GM23338 (cell line): ENCODE data around the gene ARID3B.

Source experiments
- CREB1 ChIP-seq: fragments of 250-450 bp; sonication (Bioruptor Pico); IDR thresholded peaks from 2 replicates; pipeline ENCODE4 v1.5.0; 2020; ENCODE audit warnings: low read depth, mild to moderate bottlenecking, moderate library complexity
- CTCF ChIP-seq, 2 experiments: fragments of 200-600 bp in 1 of 2; sonication (generic) in 1 of 2; conservative IDR thresholded peaks; 2 replicates each; pipeline versions ENCODE4 v1.5.1 to v1.6.1; 2016 to 2017; ENCODE audit warnings: antibody characterized with exemption in 2 of 2, low read depth in 2 of 2, mild to moderate bottlenecking in 2 of 2, moderate library complexity in 1 of 2
- ETS1 ChIP-seq: IDR thresholded peaks from 2 replicates; pipeline ENCODE4 v1.6.1; 2016; ENCODE audit warnings: antibody characterized with exemption
- EZH2 ChIP-seq: fragments of 200-600 bp; sonication (generic); IDR thresholded peaks from one replicate; pipeline ENCODE4 v1.8.0; 2017; ENCODE audit warnings: antibody characterized with exemption, mild to moderate bottlenecking, low read depth; ENCODE audit not compliant: unreplicated experiment
- EZH2phosphoT487 ChIP-seq: fragments of 200-600 bp; sonication (generic); IDR thresholded peaks from one replicate; pipeline ENCODE4 v1.8.1; 2018; ENCODE audit warnings: antibody characterized with exemption; ENCODE audit not compliant: unreplicated experiment
- JUNB ChIP-seq: IDR thresholded peaks from one replicate; pipeline ENCODE4 v1.6.1; 2016; ENCODE audit warnings: antibody characterized with exemption; ENCODE audit not compliant: unreplicated experiment
- NANOG ChIP-seq: IDR thresholded peaks from 2 replicates; pipeline ENCODE4 v1.6.1; 2016; ENCODE audit warnings: antibody characterized with exemption, borderline replicate concordance
- POLR2AphosphoS5 ChIP-seq: IDR thresholded peaks from 2 replicates; pipeline ENCODE4 v1.6.1; 2016; ENCODE audit warnings: antibody characterized with exemption, low read depth
- REST ChIP-seq: IDR thresholded peaks from one replicate; pipeline ENCODE4 v1.6.1; 2018; ENCODE audit warnings: antibody characterized with exemption; ENCODE audit not compliant: unreplicated experiment
- STAT1 ChIP-seq: IDR thresholded peaks from one replicate; pipeline ENCODE4 v1.6.1; 2016; ENCODE audit warnings: antibody characterized with exemption; ENCODE audit not compliant: unreplicated experiment
- ZNF114 ChIP-seq: fragments of 250-450 bp; sonication (Bioruptor Pico); IDR thresholded peaks from 2 replicates; pipeline ENCODE4 v1.5.0; 2020; ENCODE audit warnings: mild to moderate bottlenecking, moderate library complexity
- ZNF331 ChIP-seq: fragments of 250-450 bp; sonication (Bioruptor Pico); IDR thresholded peaks from 2 replicates; pipeline ENCODE4 v1.5.0; 2020; ENCODE audit warnings: low read depth, mild to moderate bottlenecking, moderate library complexity
- ZNF462 ChIP-seq: fragments of 250-450 bp; sonication (Bioruptor Pico); IDR thresholded peaks from 2 replicates; pipeline ENCODE4 v1.5.0; 2020; ENCODE audit warnings: mild to moderate bottlenecking, moderate library complexity

GRCh38 chr15:74565381-74566085 is 24.5 kb downstream of the ARID3B start:
- TF ChIP-seq REST (no peak), CTCF (conservative IDR thresholded peaks at IDR 0.05; ENCODE audit: low read depth in 2 of 2) (no peak), ETS1 (no peak), EZH2phosphoT487 (no peak), POLR2AphosphoS5 (no peak), CREB1 (CRISPR knock-in tag) (no peak), EZH2 (no peak), ZNF114 (CRISPR knock-in tag) (no peak), NANOG (no peak), JUNB (no peak), ZNF331 (no peak), ZNF462 (CRISPR knock-in tag) (no peak), STAT1 (no peak)
